T-helper 1 cell treated with Interleukin-12 subunit alpha and Interleukin-12 subunit beta and Interleukin-4 antibody, amounts not matched to agents 30 μg/mL and 1 μg/mL, for 36 hours (primary cell): ENCODE data around the gene EFHC2.
A peak's percentile ranks its signal among the peaks of the same experiment; 100 is the strongest.

Experiments used
- H3K27ac Mint-ChIP-seq: one replicate; pipeline ENCODE4 v1.8.0; 2021; ENCODE audit warnings: mild to moderate bottlenecking, mixed read lengths
- H3K27me3 Mint-ChIP-seq: one replicate; pipeline ENCODE4 v1.8.0; 2021; ENCODE audit warnings: low read depth, mixed read lengths
- H3K36me3 Mint-ChIP-seq: one replicate; pipeline ENCODE4 v1.8.0; 2021; ENCODE audit warnings: low read depth, mixed read lengths
- H3K4me1 Mint-ChIP-seq: one replicate; pipeline ENCODE4 v1.8.0; 2021; ENCODE audit warnings: low read depth, mixed read lengths
- H3K4me3 Mint-ChIP-seq: one replicate; pipeline ENCODE4 v1.8.0; 2021; ENCODE audit warnings: mild to moderate bottlenecking, moderate library complexity, mixed read lengths
- H3K9me3 Mint-ChIP-seq: one replicate; pipeline ENCODE4 v1.8.0; 2021; ENCODE audit warnings: mixed read lengths

The EFHC2 gene, protein sequence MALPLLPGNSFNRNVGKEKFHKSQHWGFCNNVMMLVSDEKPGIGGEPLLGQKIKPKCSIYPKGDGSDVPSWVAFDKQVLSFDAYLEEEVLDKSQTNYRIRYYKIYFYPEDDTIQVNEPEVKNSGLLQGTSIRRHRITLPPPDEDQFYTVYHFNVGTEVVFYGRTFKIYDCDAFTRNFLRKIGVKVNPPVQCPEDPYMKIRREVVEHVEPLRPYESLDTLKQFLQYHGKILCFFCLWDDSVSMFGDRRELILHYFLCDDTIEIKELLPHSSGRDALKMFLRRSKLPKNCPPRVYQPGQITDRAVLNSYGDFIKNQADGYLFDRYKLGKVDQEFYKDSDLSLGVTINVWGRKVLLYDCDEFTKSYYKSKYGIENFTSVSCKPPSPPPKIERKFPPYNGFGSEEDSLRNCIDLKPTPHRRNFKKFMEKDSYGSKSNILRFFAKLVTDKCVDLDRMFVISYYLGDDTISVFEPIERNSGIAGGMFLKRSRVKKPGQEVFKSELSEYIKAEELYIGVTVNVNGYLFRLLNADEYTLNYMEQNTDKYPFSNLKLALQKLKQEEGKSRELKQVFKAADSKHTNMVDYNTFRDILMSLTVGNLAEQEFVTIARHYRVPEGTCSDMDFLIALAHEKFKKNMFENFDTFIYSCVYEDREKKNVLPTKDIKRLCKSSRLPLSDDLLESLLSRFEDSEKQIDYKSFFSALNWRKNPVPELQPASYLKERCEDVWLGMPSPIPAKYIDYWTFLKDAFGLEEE

DNA sequence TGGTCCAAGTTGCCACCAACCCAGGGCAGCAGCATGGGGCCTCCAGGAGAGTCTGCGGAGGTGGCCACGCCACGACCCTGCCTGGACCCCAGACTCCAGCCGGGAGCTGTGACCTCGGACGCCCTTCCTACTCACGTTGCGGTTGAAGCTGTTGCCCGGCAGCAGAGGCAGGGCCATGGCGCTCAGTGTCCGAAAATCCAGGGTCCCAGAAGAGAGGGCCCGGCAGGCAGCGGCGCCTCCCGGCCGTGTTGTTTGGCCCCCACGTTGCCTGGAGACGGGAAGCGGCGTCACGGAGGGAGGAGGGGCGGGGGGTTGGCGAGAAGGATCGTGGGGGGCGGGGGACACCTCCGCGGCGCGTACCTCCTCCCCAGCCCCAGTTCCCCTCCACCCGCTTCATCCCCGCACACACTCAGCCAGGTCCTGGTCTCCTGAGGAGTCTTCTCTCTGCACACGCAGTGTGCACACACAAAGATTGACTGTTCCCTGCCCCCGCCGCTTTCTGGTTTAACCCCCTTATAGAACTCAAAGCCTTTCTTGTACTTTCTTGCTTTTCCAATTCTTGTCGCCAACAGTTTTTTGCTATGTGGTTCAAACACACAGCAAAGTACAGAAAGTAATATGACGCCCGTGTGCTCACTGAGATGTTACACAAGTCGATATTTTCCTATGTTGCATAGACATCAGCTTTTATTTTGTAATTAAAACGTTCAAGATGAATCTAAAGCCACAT, at the start of gene EFHC2:
TSS of gene EFHC2 (minus strand) at position 261 of the 730 bp plus-strand sequence. CDS start at position 177, 84 bp downstream.
- Mint-ChIP-seq H3K4me3 (peak within 1 kb of the TSS; percentile 84), H3K9me3 (no peaks in the 10 kb centered on the region), H3K36me3 (no peaks in the 10 kb centered on the region), H3K27ac (peak within 1 kb of the TSS; percentile 90), H3K27me3 (no peaks in the 10 kb centered on the region), H3K4me1 (peaks cover 17% of the 10 kb centered on the region)

DNA sequence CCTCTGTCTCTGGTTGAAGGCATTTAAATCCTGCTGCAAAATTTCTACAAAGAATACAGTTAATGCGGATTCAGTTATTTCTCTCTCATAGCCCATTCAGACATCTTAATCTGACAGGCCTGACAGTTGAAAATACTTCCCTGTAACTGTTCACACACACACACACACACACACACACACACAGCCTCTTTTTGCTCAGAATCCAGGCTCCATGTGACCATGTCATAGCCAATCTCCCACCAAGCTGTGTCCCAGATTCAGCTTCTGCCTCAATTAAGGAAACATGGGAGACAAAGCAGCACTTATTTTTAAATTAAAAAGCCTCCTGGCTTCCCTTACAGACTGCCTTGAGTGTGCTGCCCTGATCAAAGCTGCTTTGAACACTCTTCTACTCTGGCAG, 49.3 kb upstream of the EFHC2 start:
- Mint-ChIP-seq H3K9me3 (no peaks in the 10 kb centered on the region), H3K4me1 (no peaks in the 10 kb centered on the region), H3K27me3 (no peaks in the 10 kb centered on the region), H3K27ac (no peak overlapping the region), H3K36me3 (no peaks in the 10 kb centered on the region), H3K4me3 (no peak overlapping the region)

DNA sequence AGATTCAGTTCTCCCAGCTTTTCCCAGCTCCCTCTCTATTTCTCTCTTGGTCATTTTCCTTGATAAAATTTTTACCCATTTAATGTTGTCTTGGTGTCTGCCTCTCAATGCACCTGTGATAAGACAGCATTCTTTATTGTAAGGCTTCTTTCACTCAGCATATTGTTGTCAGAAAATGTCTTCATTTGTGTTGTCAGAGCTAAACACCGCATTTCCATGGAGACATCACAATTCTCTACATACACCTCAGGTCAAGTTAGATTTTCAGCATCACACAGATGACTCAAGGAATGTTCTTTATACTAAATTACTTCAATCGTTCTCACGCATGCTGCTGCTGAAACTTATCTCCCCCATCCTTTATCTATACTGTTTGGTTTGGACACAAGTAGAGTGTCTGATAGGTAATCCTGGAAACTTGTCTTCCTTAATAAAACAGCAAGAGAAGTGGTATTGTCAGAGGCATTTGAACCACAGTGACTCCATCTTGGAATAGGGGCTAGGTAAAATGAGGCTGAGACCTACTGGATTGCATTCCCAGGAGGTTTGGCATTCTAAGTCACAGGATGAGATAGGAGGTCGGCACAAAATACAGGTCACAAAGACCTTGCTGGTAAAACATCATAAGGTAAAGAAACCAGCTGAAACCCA, 41.3 kb upstream of the EFHC2 start:
- no peaks in the 10 kb centered on the region for H3K27me3 Mint-ChIP-seq
- no peaks in the 10 kb centered on the region for H3K9me3 Mint-ChIP-seq
- no peaks in the 10 kb centered on the region for H3K36me3 Mint-ChIP-seq
- H3K27ac Mint-ChIP-seq, result no peak overlapping the region
- H3K4me3 Mint-ChIP-seq, result no peak overlapping the region
- H3K4me1 Mint-ChIP-seq, result no peaks in the 10 kb centered on the region

DNA sequence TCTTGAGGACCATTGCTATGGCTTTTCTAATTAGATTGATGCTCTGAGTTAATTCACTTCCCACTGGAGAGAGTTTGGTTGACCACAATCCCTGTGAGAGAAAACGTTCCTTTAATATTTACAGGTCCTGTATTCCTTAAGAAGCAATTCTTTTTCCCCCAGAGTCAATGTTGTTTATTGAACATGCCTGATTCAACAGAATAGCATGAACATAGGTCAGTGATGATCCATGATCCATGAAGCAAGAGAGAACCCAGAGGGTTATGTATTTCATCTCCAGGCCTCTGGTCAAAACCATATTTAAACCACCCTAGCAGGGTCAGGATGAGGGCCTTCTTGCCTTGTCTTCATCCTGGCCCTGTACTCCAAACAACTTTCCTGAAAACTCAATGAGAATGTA, 39.4 kb upstream of the EFHC2 start:
- no peaks in the 10 kb centered on the region for H3K9me3 Mint-ChIP-seq
- H3K27ac Mint-ChIP-seq, result no peak overlapping the region
- H3K4me3 Mint-ChIP-seq, result no peak overlapping the region
- H3K4me1 Mint-ChIP-seq, result no peaks in the 10 kb centered on the region
- no peaks in the 10 kb centered on the region for H3K27me3 Mint-ChIP-seq
- H3K36me3 Mint-ChIP-seq, result no peaks in the 10 kb centered on the region

DNA sequence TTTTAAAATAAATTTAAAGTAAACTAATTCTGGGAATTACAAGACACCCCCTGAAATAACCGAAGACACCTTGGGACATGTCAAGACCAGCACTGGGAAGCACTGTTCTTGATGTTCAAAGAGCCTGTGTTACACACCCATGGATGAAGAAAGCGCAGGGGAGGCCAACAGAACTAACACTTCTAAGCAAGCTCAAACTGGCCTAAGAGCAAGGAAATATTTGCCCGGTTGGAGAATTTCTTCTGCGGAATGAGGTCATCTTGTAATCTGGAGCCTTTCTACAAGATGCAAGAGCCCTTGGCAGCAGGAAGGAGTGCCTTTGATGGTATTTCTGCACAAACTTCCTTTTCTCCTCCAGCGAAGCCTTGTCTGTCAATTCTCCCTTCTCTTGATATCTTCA, 9.3 kb upstream of the EFHC2 start:
- no peaks in the 10 kb centered on the region for H3K27me3 Mint-ChIP-seq
- no peak overlapping the region for H3K27ac Mint-ChIP-seq
- no peaks in the 10 kb centered on the region for H3K9me3 Mint-ChIP-seq
- no peaks in the 10 kb centered on the region for H3K4me1 Mint-ChIP-seq
- no peaks in the 10 kb centered on the region for H3K36me3 Mint-ChIP-seq
- no peak overlapping the region for H3K4me3 Mint-ChIP-seq

DNA sequence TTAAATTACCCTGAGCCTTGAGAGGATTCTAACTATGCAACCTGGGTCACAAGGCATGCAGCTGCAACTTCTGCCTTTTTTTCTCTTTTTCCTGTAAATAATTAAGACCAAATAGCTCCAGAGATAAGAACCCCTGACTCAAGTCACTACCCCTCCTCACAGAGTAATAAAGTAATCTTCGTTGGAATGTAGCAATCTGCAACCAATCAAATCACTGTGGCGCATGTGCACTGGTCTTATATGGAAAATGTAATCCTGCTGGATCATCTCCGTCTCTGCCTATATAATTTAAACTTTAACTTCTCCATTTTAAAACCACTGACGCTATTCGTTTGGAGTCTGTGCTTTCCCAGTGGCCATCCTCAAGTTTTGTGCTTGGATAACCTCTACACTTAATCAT, 6.1 kb upstream of the EFHC2 start:
- Mint-ChIP-seq H3K4me3 (no peak overlapping the region), H3K27me3 (no peaks in the 10 kb centered on the region), H3K4me1 (peaks cover 6% of the 10 kb centered on the region), H3K27ac (no peak overlapping the region), H3K36me3 (no peaks in the 10 kb centered on the region), H3K9me3 (no peaks in the 10 kb centered on the region)

DNA sequence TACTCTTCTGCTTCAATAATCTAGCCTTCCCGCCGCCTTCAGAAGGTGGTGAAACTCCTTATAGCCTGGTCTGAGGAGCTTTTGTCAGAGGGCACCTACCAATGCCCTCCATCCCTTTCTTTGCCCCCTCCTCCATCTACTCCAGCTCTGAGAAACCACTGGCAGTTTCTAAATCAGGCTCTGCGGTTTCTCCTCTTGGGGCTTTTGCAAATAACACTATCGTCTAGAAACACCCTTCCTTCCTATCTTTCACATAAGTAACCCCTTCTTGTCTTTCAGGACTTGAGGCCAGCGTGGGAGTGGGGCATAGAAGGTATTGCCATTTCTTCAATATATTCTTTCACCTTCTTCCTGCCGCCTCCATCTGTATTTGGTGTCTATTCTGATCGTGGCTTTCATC, 1.2 kb upstream of the EFHC2 start:
- Mint-ChIP-seq H3K9me3 (no peaks in the 10 kb centered on the region), H3K27ac (peak overlapping the region; percentile 90), H3K27me3 (no peaks in the 10 kb centered on the region), H3K4me1 (peaks cover 17% of the 10 kb centered on the region), H3K4me3 (peak overlapping the region; percentile 84), H3K36me3 (no peaks in the 10 kb centered on the region)

DNA sequence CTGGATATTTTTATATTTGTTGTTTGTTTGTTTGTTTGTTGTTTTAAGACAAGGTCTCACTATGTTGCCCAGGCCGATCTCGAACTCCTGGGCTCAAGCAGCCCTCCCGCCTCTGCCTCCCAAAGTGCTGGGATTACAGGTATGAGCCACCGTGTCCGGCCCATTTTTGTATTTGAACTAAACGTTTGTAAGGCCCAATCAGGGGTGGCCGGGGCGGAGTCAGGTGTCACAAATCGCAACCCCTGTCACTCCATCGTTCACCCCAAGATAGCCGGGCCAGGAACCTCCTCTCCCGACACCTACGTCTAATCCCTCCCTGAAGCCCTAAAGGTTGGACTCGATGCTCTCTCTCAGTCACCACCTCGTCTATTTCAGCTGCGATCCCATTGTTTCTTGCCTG, 722 bp upstream of the EFHC2 start:
- Mint-ChIP-seq H3K27me3 (no peaks in the 10 kb centered on the region), H3K4me1 (peaks cover 17% of the 10 kb centered on the region), H3K36me3 (no peaks in the 10 kb centered on the region), H3K9me3 (no peaks in the 10 kb centered on the region), H3K4me3 (peak overlapping the region; percentile 84), H3K27ac (peak overlapping the region; percentile 90)

DNA sequence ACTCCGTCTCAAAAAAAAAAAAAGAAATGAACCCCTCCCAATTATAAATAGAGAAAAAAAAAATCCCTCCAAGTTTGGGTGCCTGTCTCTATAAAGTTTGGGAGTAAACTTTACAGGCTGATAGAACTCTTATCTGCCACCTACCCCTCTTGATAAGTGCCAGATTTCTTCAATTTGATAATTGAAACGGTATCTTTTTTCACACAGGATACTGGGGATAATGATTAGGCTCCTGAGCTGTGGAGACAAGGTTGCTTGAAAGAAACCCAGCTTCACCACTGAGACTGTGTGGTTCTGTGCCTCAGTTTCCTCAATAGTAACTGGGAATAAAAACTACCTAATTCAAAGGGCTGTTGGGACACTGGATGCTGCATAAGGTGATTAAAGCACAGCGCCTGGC, 606 bp downstream of the EFHC2 start:
- Mint-ChIP-seq H3K4me3 (peak overlapping the region; percentile 84), H3K9me3 (no peaks in the 10 kb centered on the region), H3K36me3 (no peaks in the 10 kb centered on the region), H3K4me1 (peaks cover 17% of the 10 kb centered on the region), H3K27ac (no peak overlapping the region), H3K27me3 (no peaks in the 10 kb centered on the region)

DNA sequence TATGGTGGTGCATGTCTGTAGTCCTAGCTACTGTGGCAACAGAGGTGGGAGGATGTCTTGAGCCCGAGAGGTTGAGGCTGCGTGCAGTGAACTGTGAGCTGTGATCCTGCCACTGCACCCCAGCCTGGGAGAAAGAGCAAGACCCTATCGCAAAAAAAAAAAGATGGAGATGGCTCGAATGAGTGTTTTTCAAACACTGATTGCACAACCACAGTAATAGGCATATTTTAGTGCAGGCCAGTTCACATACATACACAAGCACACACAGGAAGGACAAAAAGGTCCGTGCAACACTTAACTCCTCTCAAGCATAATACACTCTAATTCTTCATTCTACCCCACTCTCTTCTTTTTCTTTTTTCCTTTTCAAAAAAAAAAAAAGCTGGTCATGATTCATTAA, 5.1 kb downstream of the EFHC2 start:
- no peaks in the 10 kb centered on the region for H3K36me3 Mint-ChIP-seq
- H3K27ac Mint-ChIP-seq, result no peak overlapping the region
- H3K4me3 Mint-ChIP-seq, result no peak overlapping the region

DNA sequence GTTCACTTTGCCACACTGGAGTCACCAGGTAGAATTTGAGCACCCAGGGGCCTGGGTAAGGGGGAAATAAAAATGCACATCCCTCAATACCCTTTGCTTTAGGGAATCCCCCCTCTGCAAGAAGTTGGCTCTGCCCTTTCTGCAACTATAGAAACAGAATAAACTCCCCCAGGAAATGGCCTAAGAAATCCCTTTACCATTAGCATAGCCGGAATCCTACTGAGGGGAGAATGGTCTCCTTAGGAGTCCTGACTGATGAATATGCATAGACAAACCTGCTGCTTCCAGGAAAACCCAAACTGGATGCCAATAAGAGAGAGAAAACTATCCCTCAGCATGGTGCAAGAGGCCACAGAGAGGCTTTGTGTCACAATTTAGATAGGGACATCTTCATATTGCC, 11.0 kb downstream of the EFHC2 start:
- no peak overlapping the region for H3K4me3 Mint-ChIP-seq
- H3K4me1 Mint-ChIP-seq, result peaks cover 8% of the 10 kb centered on the region
- no peaks in the 10 kb centered on the region for H3K9me3 Mint-ChIP-seq
- H3K36me3 Mint-ChIP-seq, result no peaks in the 10 kb centered on the region
- H3K27ac Mint-ChIP-seq, result no peak overlapping the region
- no peaks in the 10 kb centered on the region for H3K27me3 Mint-ChIP-seq

More for the DNA sequence above, 5.1 kb downstream of the EFHC2 start:
- Mint-ChIP-seq H3K4me1 (peaks cover under 1% of the 10 kb centered on the region), H3K27me3 (no peaks in the 10 kb centered on the region), H3K9me3 (no peaks in the 10 kb centered on the region)

DNA sequence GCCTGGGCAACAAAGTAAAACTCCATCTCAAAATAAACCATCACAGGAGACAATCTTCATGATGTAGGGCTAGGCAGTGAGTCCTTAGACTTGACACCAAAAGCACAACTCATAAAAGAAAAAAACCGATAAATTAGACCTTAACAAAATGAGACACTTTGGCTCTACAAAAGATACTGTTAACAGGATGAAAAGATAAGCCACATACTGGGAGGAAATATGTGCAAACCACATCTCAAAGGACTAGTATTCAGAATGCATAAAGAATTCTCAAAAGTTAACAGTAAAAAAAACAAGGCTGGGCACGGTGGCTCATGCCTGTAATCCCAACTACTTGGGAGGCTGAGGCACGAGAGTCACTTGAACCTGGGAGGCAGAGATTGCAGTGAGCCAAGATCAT, 13.2 kb downstream of the EFHC2 start:
- Mint-ChIP-seq H3K27me3 (no peaks in the 10 kb centered on the region), H3K9me3 (no peaks in the 10 kb centered on the region), H3K4me3 (no peak overlapping the region), H3K27ac (no peak overlapping the region), H3K36me3 (no peaks in the 10 kb centered on the region), H3K4me1 (peaks cover 8% of the 10 kb centered on the region)

DNA sequence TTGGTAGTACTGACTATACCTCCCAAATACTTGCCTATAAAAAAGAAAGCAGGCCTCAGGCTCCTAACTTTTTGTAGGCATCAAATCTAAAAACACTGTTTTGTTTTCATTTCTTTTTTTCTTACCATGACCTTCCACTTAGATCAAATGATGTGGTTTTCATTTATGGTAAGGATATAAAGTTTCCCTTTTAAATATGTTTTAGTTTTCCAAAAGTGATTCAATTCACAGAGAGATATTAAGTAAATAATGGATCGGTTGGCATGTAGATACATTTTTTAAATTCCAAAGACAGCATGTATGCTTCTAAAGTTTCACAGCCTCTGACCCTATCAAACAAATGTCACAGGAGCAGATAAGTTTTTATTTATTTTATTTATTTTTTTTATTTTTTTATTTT, 23.9 kb downstream of the EFHC2 start:
- Mint-ChIP-seq H3K27me3 (no peaks in the 10 kb centered on the region), H3K4me1 (peaks cover under 1% of the 10 kb centered on the region), H3K9me3 (no peaks in the 10 kb centered on the region), H3K27ac (no peak overlapping the region), H3K36me3 (no peaks in the 10 kb centered on the region), H3K4me3 (no peak overlapping the region)

DNA sequence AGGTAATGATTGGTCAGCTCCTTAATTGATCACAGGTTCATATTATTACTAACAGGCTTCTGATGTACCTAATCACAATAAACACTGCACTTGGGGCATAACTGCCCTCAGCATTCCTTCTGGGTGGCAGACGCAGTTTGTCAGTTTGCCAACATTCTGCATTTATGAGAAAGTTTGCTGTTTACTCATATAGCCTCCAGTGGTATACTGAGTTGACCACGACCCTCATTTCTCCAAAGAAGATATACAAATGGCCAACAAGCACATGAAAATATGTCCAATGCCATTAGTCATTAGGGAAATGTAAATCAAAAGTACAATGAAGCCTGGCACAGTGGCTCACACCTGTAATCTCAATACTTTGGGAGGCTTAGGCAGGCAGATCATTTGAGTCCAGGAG, 26.3 kb downstream of the EFHC2 start:
- Mint-ChIP-seq H3K4me3 (no peak overlapping the region), H3K36me3 (no peaks in the 10 kb centered on the region), H3K27me3 (no peaks in the 10 kb centered on the region), H3K4me1 (peaks cover 4% of the 10 kb centered on the region), H3K9me3 (no peaks in the 10 kb centered on the region), H3K27ac (no peak overlapping the region)
